ENCODE measurements around the gene TMBIM6. TPM values are rescaled to one million over a fixed set of nuclear protein-coding genes. Genes with fewer than 3 reads are reported as not detected.

Gene TMBIM6
- total and polyA plus RNA-seq, 9 of the 15 experiments (the other 6 are each of a cell fraction or from before 2014, with no cell fraction given): 147 to 1,288 (median 352) TPM

DNA sequence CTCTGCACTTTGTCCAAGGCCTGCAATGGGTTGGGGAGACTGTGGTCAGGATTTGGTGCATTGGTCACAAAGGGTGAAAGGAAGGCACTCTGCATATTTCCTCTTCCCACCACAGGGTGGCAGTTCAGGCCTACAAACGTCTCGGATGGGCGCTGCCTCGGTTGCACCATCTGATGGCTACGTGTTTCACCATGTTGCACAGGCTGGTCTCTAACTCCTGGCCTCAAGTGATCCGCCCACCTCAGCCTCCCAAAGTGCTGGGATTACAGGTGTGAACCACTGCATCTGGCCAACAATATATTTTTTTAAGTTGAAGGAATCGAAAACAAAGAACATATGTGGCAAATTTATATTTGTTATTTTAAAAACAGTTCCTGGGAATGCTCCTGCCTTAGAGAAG, 35.1 kb downstream of the TMBIM6 start (continued):
- 0 out of 2 replicates have a peak, but pooled peaks have one; percentile 20 for TF ChIP-seq CTBP1 (IDR thresholded peaks at IDR 0.05; ENCODE audit: borderline replicate concordance)
- no peak for TF ChIP-seq PHB2 (IDR thresholded peaks at IDR 0.05; ENCODE audit: low read depth)
- TF ChIP-seq PYGO2 (tag; IDR thresholded peaks at IDR 0.05): no peak
- TF ChIP-seq E2F3 (CRISPR knock-in tag; IDR thresholded peaks at IDR 0.05): no peak
- TF ChIP-seq ZNF431 (CRISPR knock-in tag; IDR thresholded peaks at IDR 0.05): peak; percentile 26; the same call in 1 of the 2 replicates
- no peak for TF ChIP-seq MEF2A (IDR thresholded peaks at IDR 0.05; ENCODE audit: control insufficient read depth, low read depth, low read length)
- TF ChIP-seq, protein P1, sequence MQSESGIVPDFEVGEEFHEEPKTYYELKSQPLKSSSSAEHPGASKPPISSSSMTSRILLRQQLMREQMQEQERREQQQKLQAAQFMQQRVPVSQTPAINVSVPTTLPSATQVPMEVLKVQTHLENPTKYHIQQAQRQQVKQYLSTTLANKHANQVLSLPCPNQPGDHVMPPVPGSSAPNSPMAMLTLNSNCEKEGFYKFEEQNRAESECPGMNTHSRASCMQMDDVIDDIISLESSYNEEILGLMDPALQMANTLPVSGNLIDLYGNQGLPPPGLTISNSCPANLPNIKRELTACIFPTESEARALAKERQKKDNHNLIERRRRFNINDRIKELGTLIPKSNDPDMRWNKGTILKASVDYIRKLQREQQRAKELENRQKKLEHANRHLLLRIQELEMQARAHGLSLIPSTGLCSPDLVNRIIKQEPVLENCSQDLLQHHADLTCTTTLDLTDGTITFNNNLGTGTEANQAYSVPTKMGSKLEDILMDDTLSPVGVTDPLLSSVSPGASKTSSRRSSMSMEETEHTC (IDR thresholded peaks at IDR 0.05): 0 out of 2 replicates have a peak, but pooled peaks have one; percentile 32
- TF ChIP-seq SIRT6 (IDR thresholded peaks at IDR 0.05; ENCODE audit: low read depth, low read length): no peak
- TF ChIP-seq, protein P2, sequence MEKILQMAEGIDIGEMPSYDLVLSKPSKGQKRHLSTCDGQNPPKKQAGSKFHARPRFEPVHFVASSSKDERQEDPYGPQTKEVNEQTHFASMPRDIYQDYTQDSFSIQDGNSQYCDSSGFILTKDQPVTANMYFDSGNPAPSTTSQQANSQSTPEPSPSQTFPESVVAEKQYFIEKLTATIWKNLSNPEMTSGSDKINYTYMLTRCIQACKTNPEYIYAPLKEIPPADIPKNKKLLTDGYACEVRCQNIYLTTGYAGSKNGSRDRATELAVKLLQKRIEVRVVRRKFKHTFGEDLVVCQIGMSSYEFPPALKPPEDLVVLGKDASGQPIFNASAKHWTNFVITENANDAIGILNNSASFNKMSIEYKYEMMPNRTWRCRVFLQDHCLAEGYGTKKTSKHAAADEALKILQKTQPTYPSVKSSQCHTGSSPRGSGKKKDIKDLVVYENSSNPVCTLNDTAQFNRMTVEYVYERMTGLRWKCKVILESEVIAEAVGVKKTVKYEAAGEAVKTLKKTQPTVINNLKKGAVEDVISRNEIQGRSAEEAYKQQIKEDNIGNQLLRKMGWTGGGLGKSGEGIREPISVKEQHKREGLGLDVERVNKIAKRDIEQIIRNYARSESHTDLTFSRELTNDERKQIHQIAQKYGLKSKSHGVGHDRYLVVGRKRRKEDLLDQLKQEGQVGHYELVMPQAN (IDR thresholded peaks at IDR 0.05; ENCODE audit: borderline replicate concordance): no peak
- no peak for TF ChIP-seq HNRNPL (IDR thresholded peaks at IDR 0.05; ENCODE audit: low read depth, low read length)
- no peak for TF ChIP-seq IRF2 (CRISPR knock-in tag; IDR thresholded peaks at IDR 0.05)
- no peak for TF ChIP-seq KLF10 (CRISPR knock-in tag; IDR thresholded peaks at IDR 0.05)
- TF ChIP-seq KLF13 (tag; IDR thresholded peaks at IDR 0.05; ENCODE audit: borderline replicate concordance, low read depth): no peak
- no peak for TF ChIP-seq TCF3 (CRISPR knock-in tag; IDR thresholded peaks at IDR 0.05)
- TF ChIP-seq, protein P3, sequence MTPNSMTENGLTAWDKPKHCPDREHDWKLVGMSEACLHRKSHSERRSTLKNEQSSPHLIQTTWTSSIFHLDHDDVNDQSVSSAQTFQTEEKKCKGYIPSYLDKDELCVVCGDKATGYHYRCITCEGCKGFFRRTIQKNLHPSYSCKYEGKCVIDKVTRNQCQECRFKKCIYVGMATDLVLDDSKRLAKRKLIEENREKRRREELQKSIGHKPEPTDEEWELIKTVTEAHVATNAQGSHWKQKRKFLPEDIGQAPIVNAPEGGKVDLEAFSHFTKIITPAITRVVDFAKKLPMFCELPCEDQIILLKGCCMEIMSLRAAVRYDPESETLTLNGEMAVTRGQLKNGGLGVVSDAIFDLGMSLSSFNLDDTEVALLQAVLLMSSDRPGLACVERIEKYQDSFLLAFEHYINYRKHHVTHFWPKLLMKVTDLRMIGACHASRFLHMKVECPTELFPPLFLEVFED (CRISPR knock-in tag; conservative IDR thresholded peaks at IDR 0.05): no peak
- TF ChIP-seq ZC3H8 (IDR thresholded peaks at IDR 0.05): no peak
- TF ChIP-seq, protein P4, sequence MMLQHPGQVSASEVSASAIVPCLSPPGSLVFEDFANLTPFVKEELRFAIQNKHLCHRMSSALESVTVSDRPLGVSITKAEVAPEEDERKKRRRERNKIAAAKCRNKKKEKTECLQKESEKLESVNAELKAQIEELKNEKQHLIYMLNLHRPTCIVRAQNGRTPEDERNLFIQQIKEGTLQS (IDR thresholded peaks at IDR 0.05): peak; percentile 71; the same call in 1 of the 2 replicates
- TF ChIP-seq, protein P4 (CRISPR knock-in tag; conservative IDR thresholded peaks at IDR 0.05): no peak
- TF ChIP-seq, protein P5, sequence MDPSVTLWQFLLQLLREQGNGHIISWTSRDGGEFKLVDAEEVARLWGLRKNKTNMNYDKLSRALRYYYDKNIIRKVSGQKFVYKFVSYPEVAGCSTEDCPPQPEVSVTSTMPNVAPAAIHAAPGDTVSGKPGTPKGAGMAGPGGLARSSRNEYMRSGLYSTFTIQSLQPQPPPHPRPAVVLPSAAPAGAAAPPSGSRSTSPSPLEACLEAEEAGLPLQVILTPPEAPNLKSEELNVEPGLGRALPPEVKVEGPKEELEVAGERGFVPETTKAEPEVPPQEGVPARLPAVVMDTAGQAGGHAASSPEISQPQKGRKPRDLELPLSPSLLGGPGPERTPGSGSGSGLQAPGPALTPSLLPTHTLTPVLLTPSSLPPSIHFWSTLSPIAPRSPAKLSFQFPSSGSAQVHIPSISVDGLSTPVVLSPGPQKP (CRISPR knock-in tag; IDR thresholded peaks at IDR 0.05): no peak
- TF ChIP-seq, protein P6, sequence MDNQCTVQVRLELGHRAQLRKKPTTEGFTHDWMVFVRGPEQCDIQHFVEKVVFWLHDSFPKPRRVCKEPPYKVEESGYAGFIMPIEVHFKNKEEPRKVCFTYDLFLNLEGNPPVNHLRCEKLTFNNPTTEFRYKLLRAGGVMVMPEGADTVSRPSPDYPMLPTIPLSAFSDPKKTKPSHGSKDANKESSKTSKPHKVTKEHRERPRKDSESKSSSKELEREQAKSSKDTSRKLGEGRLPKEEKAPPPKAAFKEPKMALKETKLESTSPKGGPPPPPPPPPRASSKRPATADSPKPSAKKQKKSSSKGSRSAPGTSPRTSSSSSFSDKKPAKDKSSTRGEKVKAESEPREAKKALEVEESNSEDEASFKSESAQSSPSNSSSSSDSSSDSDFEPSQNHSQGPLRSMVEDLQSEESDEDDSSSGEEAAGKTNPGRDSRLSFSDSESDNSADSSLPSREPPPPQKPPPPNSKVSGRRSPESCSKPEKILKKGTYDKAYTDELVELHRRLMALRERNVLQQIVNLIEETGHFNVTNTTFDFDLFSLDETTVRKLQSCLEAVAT (IDR thresholded peaks at IDR 0.05): no peak

All from K562 (cell line).